SU-DHL-6 (cell line): ENCODE measurements around the gene SPINT2.

Source experiments
- H2AFZ ChIP-seq: fragments of 200-600 bp; sonication (generic); 2 replicates; pipeline ENCODE4 v1.6.1; 2014; ENCODE audit warnings: low read depth, mild to moderate bottlenecking, moderate library complexity, mixed read lengths, antibody characterized with exemption, low read length; ENCODE audit not compliant: severe bottlenecking
- H3F3A ChIP-seq: fragments of 200-600 bp; shearing (Covaris generic); 2 replicates; pipeline ENCODE4 v1.6.0; 2016; ENCODE audit warnings: antibody characterized with exemption, mild to moderate bottlenecking; ENCODE audit not compliant: insufficient read depth
- H3K27ac ChIP-seq: fragments of 200-600 bp; sonication (generic); 2 replicates; pipeline ENCODE4 v1.5.1; 2016; ENCODE audit warnings: low read depth, mild to moderate bottlenecking, low read length, moderate library complexity, mixed read lengths
- H3K27me3 ChIP-seq: fragments of 200-600 bp; sonication (generic), shearing (Covaris generic); 2 replicates; pipeline ENCODE4 v1.6.0; 2014; ENCODE audit warnings: mild to moderate bottlenecking, low read length
- H3K36me3 ChIP-seq: fragments of 200-600 bp; sonication (generic); 2 replicates; pipeline ENCODE4 v1.6.1; 2014; ENCODE audit warnings: mild to moderate bottlenecking, low read length, mixed read lengths
- H3K4me2 ChIP-seq: fragments of 300-600, 200-600 bp; shearing (Covaris generic), sonication (generic); 2 replicates; pipeline ENCODE4 v1.6.0; 2014; ENCODE audit warnings: low read length, low read depth, mild to moderate bottlenecking; ENCODE audit not compliant: poor library complexity, severe bottlenecking
- H3K4me3 ChIP-seq: fragments of 200-600 bp; sonication (generic); 2 replicates; pipeline ENCODE4 v1.5.1; 2014; ENCODE audit warnings: antibody characterized with exemption, low read length, mild to moderate bottlenecking, mixed read lengths; ENCODE audit not compliant: insufficient read depth, poor library complexity, severe bottlenecking
- H3K79me2 ChIP-seq: fragments of 200-600 bp; sonication (generic); 2 replicates; pipeline ENCODE4 v1.6.1; 2014; ENCODE audit warnings: mild to moderate bottlenecking, low read length, moderate library complexity; ENCODE audit not compliant: insufficient read depth
- H3K9ac ChIP-seq: fragments of 200-600 bp; sonication (generic); 2 replicates; pipeline ENCODE4 v1.7.0; 2014; ENCODE audit warnings: mild to moderate bottlenecking, low read length
- H3K9me2 ChIP-seq: fragments of 200-600 bp; sonication (generic); replicated peaks from 2 replicates; pipeline ENCODE4 v1.6.1; 2014; ENCODE audit warnings: low read length; ENCODE audit not compliant: insufficient read depth
- H3K9me3 ChIP-seq: fragments of 200-600 bp; sonication (generic); 2 replicates; pipeline ENCODE4 v1.6.1; 2014; ENCODE audit warnings: low read length, mixed read lengths; ENCODE audit not compliant: insufficient read depth
- H4K20me1 ChIP-seq: fragments of 200-600 bp; sonication (generic); 2 replicates; pipeline ENCODE4 v1.6.1; 2014; ENCODE audit warnings: low read depth, mild to moderate bottlenecking, antibody characterized with exemption, low read length, moderate library complexity, mixed read lengths
- CTCF ChIP-seq: fragments of 200-600 bp; sonication (generic); IDR thresholded peaks from one replicate; pipeline ENCODE4 v1.5.1; 2017; ENCODE audit warnings: antibody characterized with exemption, mild to moderate bottlenecking, low read length, moderate library complexity; ENCODE audit not compliant: insufficient read depth, poor library complexity, severe bottlenecking
- EZH2phosphoT487 ChIP-seq: fragments of 200-600 bp; sonication (generic), shearing (Covaris generic); conservative IDR thresholded peaks from 2 replicates; pipeline ENCODE4 v1.6.1; 2018; ENCODE audit warnings: mild to moderate bottlenecking, antibody characterized with exemption, low read length, moderate library complexity, mixed read lengths

The SPINT2 gene

GRCh38 chr19:38270587-38271167 lies 6.3 kb downstream of the SPINT2 start:
- no peaks in the 10 kb centered on the region for H3F3A ChIP-seq
- no peaks in the 10 kb centered on the region for H4K20me1 ChIP-seq
- TF ChIP-seq CTCF (no peak), EZH2phosphoT487 (no peak)
- no peaks in the 10 kb centered on the region for H3K36me3 ChIP-seq
- no peak overlapping the region for H3K27ac ChIP-seq
- H3K4me2 ChIP-seq: no peak overlapping the region
- H3K27me3 ChIP-seq: no peaks in the 10 kb centered on the region
- H3K4me3 ChIP-seq: no peak overlapping the region
- no peaks in the 10 kb centered on the region for H3K9me2 ChIP-seq
- H2AFZ ChIP-seq: no peak overlapping the region
- H3K9me3 ChIP-seq: no peaks in the 10 kb centered on the region
- no peaks in the 10 kb centered on the region for H3K79me2 ChIP-seq
- H3K9ac ChIP-seq: no peak overlapping the region

- Histone ChIP-seq H3K9me2 (no peaks in the 10 kb centered on the region), H3K4me3 (no peak overlapping the region), H3K9me3 (no peaks in the 10 kb centered on the region), H3K79me2 (no peaks in the 10 kb centered on the region), H4K20me1 (no peaks in the 10 kb centered on the region), H3F3A (no peaks in the 10 kb centered on the region), H3K9ac (no peak overlapping the region), H3K4me2 (no peak overlapping the region), H3K27ac (no peak overlapping the region), H3K27me3 (no peaks in the 10 kb centered on the region), H3K36me3 (no peaks in the 10 kb centered on the region), H2AFZ (no peak overlapping the region)
- TF ChIP-seq CTCF (no peak), EZH2phosphoT487 (no peak)
Measured at GRCh38 chr19:38273499-38273898, 9.1 kb downstream of the SPINT2 start.

GRCh38 chr19:38274739-38275138 lies 10.4 kb downstream of the SPINT2 start:
- Histone ChIP-seq H3K9ac (no peak overlapping the region), H3K36me3 (no peaks in the 10 kb centered on the region), H3K9me3 (no peaks in the 10 kb centered on the region), H3K4me3 (no peak overlapping the region), H3K79me2 (no peaks in the 10 kb centered on the region), H3K9me2 (no peaks in the 10 kb centered on the region), H2AFZ (no peak overlapping the region), H3K27ac (no peak overlapping the region), H3F3A (no peaks in the 10 kb centered on the region), H3K4me2 (no peak overlapping the region), H3K27me3 (no peaks in the 10 kb centered on the region), H4K20me1 (no peaks in the 10 kb centered on the region)
- no peak for TF ChIP-seq EZH2phosphoT487
- TF ChIP-seq CTCF: no peak
